ENCODE data around the gene PTPRN2. TPM values are rescaled to one million over a fixed set of nuclear protein-coding genes. Genes with fewer than 3 reads are reported as not detected.

PTPRN2 gene
- total and polyA plus RNA-seq, 2 of the 13 experiments (the other 11 are each of a cell fraction or from before 2014, with no cell fraction given) = 2.5 to 24.2 TPM

- Histone ChIP-seq H3K4me3 (replicated peaks in 1 of 3; ENCODE audit: insufficient read depth in 1 of 3, low read depth in 2 of 3, low read length in 3 of 3) (no peak overlapping the region), H3K27me3 (ENCODE audit: control insufficient read depth in 1 of 2, insufficient read depth in 2 of 2, low read length in 2 of 2) (peaks cover 0 to 10% of the 10 kb centered on the region in 2 experiments; a peak in 3 of 5 replicates), H3K27ac (ENCODE audit: extremely low read length, insufficient read depth, low read length) (peak overlapping the region; percentile 63), H2AFZ (ENCODE audit: low read length) (no peak overlapping the region), H3K79me2 (ENCODE audit: insufficient read depth, low read length) (no peaks in the 10 kb centered on the region), H4K20me1 (ENCODE audit: insufficient read depth, low read length) (0 out of 2 replicates have a peak, but pooled peaks cover 5% of the 10 kb centered on the region), H3K4me2 (ENCODE audit: low read depth, low read length) (peak overlapping the region; percentile 52; the same call in 1 of the 2 replicates), H3K9me3 (ENCODE audit: low read length) (no peaks in the 10 kb centered on the region), H3K36me3 (replicated peaks in 1 of 2; ENCODE audit: control insufficient read depth in 1 of 2, insufficient read depth in 2 of 2, low read length in 2 of 2) (no peaks in the 10 kb centered on the region), H3K4me1 (ENCODE audit: insufficient read depth, low read length) (peaks cover 31% of the 10 kb centered on the region), H3K9ac (ENCODE audit: insufficient read depth, low read depth, low read length) (no peak overlapping the region)
- ATAC-seq = no peak
- no peak for TF ChIP-seq GFI1 (CRISPR knock-in tag; IDR thresholded peaks at IDR 0.05; ENCODE audit: borderline replicate concordance)
- TF ChIP-seq SATB2 (CRISPR knock-in tag; IDR thresholded peaks at IDR 0.05) = no peak
- TF ChIP-seq ZNF335 (CRISPR knock-in tag; IDR thresholded peaks at IDR 0.05) = no peak
- TF ChIP-seq POGZ (CRISPR knock-in tag; IDR thresholded peaks at IDR 0.05) = no peak
- TF ChIP-seq BRD4 (CRISPR knock-in tag; IDR thresholded peaks at IDR 0.05) = no peak
- TF ChIP-seq ZSCAN25 (CRISPR knock-in tag; IDR thresholded peaks at IDR 0.05) = peak; percentile 58; the same call in 1 of the 2 replicates
- no peak for TF ChIP-seq SAP130 (CRISPR knock-in tag; IDR thresholded peaks at IDR 0.05; ENCODE audit: low read depth)
- TF ChIP-seq GPBP1L1 (CRISPR knock-in tag; IDR thresholded peaks at IDR 0.05) = no peak
- FAIRE-seq = no peak
- in situ Hi-C loops (cut with HindIII; ENCODE audit: extremely low pct_ligation_motif_present, low pct_unique_long_range_greater_than_20kb) = no loop called here
- no peak for DNase-seq (ENCODE audit: low spot score)
- CTCF ChIA-PET (ENCODE audit: low intra/inter-chr PET ratio, low total read pairs) = no interaction called here
- no TSS peak for BruUV-seq (replicated peaks)
- 83% methylated on average over 13 of the region's 22 CpGs for WGBS (ENCODE audit: low lambda C conversion rate)
- POLR2A ChIA-PET = no interaction called here
- intact Hi-C loops (cut with micrococcal nuclease; ENCODE audit: unreplicated experiment) = no loop called here
Measured at GRCh38 chr7:157855016-157855415, 732.6 kb downstream of the PTPRN2 start.
